BLaER1 (cell line): ENCODE measurements around the gene RASL10B.

ENCODE experiments used
- H3K27ac ChIP-seq: shearing (Covaris generic); formaldehyde crosslinking; 2 replicates; pipeline ENCODE4 v1.8.1; 2022
- H3K27me3 ChIP-seq: shearing (Covaris generic); formaldehyde crosslinking; 2 replicates; pipeline ENCODE4 v1.8.1; 2022
- H3K36me3 ChIP-seq: shearing (Covaris generic); formaldehyde crosslinking; 2 replicates; pipeline ENCODE4 v1.8.1; 2022
- H3K4me1 ChIP-seq: shearing (Covaris generic); formaldehyde crosslinking; 2 replicates; pipeline ENCODE4 v1.8.1; 2022
- H3K4me2 ChIP-seq: shearing (Covaris generic); formaldehyde crosslinking; 2 replicates; pipeline ENCODE4 v1.8.1; 2022
- H3K4me3 ChIP-seq: shearing (Covaris generic); formaldehyde crosslinking; 2 replicates; pipeline ENCODE4 v1.8.1; 2022
- H3K9ac ChIP-seq: shearing (Covaris generic); formaldehyde crosslinking; 2 replicates; pipeline ENCODE4 v1.8.1; 2022
- H3K9me3 ChIP-seq: shearing (Covaris generic); formaldehyde crosslinking; 2 replicates; pipeline ENCODE4 v1.8.1; 2022
- H4K20me1 ChIP-seq: shearing (Covaris generic); formaldehyde crosslinking; 2 replicates; pipeline ENCODE4 v1.8.1; 2022
- Cebpa-rat ChIP-seq: shearing (Covaris generic); IDR thresholded peaks from 2 replicates; pipeline ENCODE4 v1.8.1; 2022

Gene RASL10B, protein sequence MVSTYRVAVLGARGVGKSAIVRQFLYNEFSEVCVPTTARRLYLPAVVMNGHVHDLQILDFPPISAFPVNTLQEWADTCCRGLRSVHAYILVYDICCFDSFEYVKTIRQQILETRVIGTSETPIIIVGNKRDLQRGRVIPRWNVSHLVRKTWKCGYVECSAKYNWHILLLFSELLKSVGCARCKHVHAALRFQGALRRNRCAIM

DNA sequence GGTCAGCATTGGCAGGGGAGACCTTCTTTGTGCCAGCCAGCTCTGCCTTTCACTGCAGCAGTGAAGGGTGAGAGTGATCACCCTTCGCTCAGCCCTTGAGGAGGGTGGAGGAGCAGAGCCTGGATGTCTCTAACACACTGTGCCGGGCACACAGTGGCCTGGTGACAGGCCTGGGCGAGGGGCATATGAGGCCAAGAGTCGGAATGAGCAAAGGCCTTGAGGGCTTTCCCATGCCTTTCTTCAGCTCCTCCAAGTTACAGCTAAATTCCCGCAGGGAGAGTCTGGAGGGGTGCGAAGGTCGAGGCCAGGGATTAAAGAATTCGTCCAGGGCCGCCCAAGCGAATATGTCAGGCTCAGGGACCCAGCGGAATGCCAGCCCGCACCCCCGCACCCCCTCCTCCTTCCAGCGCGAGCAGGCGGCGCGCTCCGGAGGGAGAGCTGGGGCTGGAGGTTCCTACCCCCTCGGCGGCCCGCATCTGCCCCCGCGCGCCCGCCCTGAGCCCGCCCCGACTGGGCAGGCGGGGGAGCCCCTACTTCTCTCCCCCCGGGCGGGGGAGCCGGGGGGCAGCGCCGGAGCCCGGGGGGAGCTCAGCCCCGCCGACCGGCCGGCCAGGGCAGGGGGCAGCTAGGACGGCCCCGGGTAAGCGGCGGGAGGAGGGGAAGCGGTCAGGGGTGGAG, at the start of gene RASL10B:
TSS of gene RASL10B (plus strand) at position 401 of the 678 bp plus-strand sequence. CDS start 3,546 bp downstream, outside the sequence.
- Histone ChIP-seq H3K27ac (peak within 1 kb of the TSS; percentile 69), H3K36me3 (peaks cover 31% of the 10 kb centered on the region; the same call in 1 of the 2 replicates), H3K9ac (peak within 1 kb of the TSS; percentile 82)

DNA sequence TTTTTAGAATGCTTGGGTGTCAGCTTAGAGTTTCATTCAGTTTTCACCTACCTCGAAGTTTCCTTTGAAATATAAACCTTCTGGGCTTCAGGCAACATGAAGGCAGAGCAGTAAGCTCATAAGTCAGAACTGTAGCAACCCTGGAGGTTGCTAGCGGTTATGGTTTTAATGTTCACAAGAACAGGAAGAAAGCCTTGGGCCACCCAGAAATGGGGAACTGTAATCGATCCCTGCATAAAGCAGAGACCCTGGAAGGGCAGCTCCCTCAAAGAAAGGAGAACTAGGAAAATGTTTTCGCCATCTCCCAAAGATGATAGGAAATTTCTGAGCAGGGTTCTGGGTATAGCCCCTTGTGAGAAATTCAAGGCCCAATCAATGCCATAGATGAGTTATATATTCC, 47.8 kb upstream of the RASL10B start:
- peaks cover 97% of the 10 kb centered on the region for H3K36me3 ChIP-seq
- no peak overlapping the region for H3K27ac ChIP-seq
- no peak overlapping the region for H3K9ac ChIP-seq
- H3K9me3 ChIP-seq: no peaks in the 10 kb centered on the region
- no peak for TF ChIP-seq Cebpa-rat
- H3K4me2 ChIP-seq: no peak overlapping the region
- no peaks in the 10 kb centered on the region for H3K4me1 ChIP-seq
- H3K27me3 ChIP-seq: no peaks in the 10 kb centered on the region
- no peaks in the 10 kb centered on the region for H4K20me1 ChIP-seq
- no peak overlapping the region for H3K4me3 ChIP-seq

More for the DNA sequence above, at the start of gene RASL10B:
- Histone ChIP-seq H3K4me1 (peaks cover 44% of the 10 kb centered on the region), H3K9me3 (no peaks in the 10 kb centered on the region), H4K20me1 (peaks cover 47% of the 10 kb centered on the region), H3K27me3 (no peaks in the 10 kb centered on the region), H3K4me2 (peak within 1 kb of the TSS; percentile 99), H3K4me3 (peak within 1 kb of the TSS; percentile 79)
- TF ChIP-seq Cebpa-rat: no peak

DNA sequence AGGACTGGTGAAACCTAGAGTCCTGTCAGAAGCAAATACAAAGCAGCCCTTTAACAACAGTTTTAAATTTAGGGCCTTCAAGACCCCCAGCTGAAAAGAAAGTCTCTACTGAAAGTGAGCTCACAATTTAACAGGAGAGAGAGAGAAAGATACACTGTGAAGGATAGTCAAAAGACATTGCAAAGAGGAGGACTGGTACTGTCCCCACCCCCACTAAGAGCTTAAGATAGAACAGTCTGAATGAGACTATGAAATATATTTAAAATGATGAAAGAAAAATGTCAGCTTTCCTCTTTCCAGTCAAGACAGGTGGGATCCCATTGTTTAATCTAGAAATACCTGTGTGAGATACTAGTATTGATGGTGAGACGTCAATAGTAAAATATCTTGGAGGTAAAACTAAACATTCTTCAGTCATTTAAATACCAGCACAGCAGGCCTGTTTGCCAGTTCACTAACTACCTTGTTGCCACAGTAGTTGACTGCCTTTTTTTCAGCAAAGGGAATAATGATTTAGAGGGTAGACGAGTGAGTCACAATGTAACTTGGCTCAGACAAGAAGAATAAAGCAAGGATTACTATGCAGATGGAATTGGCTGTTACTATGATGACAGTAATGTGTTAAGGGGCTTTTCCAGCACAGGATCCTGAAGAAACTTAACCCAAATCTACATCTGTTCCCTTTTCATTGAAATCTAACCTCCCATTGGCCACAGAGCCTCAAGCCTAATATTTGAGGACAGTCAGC, 47.2 kb upstream of the RASL10B start:
- no peak overlapping the region for H3K4me3 ChIP-seq
- no peaks in the 10 kb centered on the region for H3K27me3 ChIP-seq
- no peak for TF ChIP-seq Cebpa-rat
- H3K9me3 ChIP-seq: no peaks in the 10 kb centered on the region
- no peaks in the 10 kb centered on the region for H3K4me1 ChIP-seq
- H4K20me1 ChIP-seq: no peaks in the 10 kb centered on the region
- H3K9ac ChIP-seq: no peak overlapping the region
- no peak overlapping the region for H3K4me2 ChIP-seq
- H3K27ac ChIP-seq: no peak overlapping the region
- H3K36me3 ChIP-seq: peaks cover 97% of the 10 kb centered on the region

DNA sequence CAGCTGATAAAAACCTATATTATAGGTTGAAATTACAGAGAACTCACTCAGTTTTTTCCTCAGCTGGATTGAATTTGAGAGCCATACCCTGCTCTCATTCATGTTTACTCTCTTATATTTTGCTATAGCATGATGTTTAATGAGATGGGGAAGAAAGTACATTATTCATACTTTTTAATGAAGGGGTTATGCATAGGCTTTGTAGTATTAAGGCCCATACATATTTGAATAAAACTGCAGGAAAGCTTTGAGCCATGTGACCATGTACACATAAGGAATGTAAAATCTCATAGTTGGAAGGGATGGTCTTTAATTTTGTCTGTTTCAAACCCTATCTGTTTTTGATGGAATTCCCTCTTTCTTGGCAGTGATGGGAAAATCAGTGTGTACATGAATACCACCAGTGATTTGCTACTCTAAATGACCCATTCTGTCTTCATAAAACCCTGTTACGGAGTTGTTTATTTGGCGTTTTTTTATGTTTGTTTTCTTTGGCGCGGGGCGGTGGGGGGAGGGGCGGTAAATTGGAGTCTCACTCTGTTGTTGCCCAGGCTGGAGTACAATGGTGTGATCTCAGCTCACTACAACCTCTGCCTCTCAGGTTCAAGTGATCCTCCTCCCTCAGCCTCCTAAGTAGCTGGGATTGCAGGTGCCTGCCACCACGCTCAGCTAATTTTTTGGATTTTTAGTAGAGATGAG, 38.8 kb upstream of the RASL10B start:
- Histone ChIP-seq H4K20me1 (peaks cover 5% of the 10 kb centered on the region; the same call in 1 of the 2 replicates), H3K36me3 (peaks cover 92% of the 10 kb centered on the region), H3K4me1 (no peaks in the 10 kb centered on the region), H3K4me2 (no peak overlapping the region), H3K27me3 (no peaks in the 10 kb centered on the region), H3K9me3 (peaks cover 4% of the 10 kb centered on the region; the same call in 1 of the 2 replicates), H3K4me3 (no peak overlapping the region), H3K27ac (no peak overlapping the region), H3K9ac (no peak overlapping the region)
- TF ChIP-seq Cebpa-rat: no peak

DNA sequence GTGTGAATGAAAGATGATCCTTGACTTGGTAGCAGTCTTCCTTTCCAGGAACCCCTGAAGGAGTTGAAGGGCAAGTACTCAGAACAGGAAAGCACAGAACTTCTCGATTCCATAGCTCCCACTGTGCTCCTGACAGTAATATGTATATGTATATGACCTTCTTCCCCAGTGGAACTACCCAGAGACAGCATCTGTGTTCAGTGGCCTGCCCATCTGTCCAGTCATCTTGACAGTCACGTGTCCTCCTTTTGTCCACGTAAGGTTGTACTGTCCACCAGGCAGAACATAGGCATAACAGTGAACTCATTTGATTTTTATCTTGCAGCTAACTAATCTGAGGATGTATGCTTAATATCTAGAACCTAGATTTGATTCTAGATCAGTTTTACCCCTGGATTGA, 37.8 kb upstream of the RASL10B start:
- TF ChIP-seq Cebpa-rat: no peak
- no peak overlapping the region for H3K27ac ChIP-seq
- H3K9ac ChIP-seq: no peak overlapping the region
- H3K4me2 ChIP-seq: no peak overlapping the region
- no peaks in the 10 kb centered on the region for H3K27me3 ChIP-seq
- peaks cover 12% of the 10 kb centered on the region; the same call in 1 of the 2 replicates for H4K20me1 ChIP-seq
- no peak overlapping the region for H3K4me3 ChIP-seq
- no peaks in the 10 kb centered on the region for H3K4me1 ChIP-seq
- peaks cover 4% of the 10 kb centered on the region; the same call in 1 of the 2 replicates for H3K9me3 ChIP-seq
- peaks cover 89% of the 10 kb centered on the region for H3K36me3 ChIP-seq

DNA sequence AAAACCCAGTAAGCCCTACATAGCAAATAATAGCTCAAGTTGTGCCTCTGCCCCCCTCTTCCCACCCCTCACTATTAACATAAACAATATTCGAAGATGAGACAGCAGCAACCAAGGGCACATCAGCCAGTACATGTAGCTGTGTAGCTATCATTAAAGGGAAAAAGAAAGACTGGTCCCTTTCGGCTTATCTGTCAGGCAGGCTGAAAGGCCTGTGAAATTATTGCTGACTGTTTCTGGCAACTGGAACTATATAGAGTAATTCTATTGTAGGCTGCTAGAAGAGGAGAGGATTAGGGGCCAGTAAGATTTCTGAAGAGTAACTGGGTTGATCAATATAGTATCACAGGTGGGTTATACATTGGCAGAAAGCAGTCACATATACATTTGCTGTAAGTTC, 36.5 kb upstream of the RASL10B start:
- H3K4me3 ChIP-seq: no peak overlapping the region
- peaks cover 17% of the 10 kb centered on the region; the same call in 1 of the 2 replicates for H4K20me1 ChIP-seq
- H3K27me3 ChIP-seq: no peaks in the 10 kb centered on the region
- peaks cover 86% of the 10 kb centered on the region for H3K36me3 ChIP-seq
- no peak overlapping the region for H3K27ac ChIP-seq
- H3K9me3 ChIP-seq: 0 out of 2 replicates have a peak, but pooled peaks cover under 1% of the 10 kb centered on the region
- H3K9ac ChIP-seq: no peak overlapping the region
- no peak for TF ChIP-seq Cebpa-rat
- H3K4me2 ChIP-seq: no peak overlapping the region
- H3K4me1 ChIP-seq: no peaks in the 10 kb centered on the region

DNA sequence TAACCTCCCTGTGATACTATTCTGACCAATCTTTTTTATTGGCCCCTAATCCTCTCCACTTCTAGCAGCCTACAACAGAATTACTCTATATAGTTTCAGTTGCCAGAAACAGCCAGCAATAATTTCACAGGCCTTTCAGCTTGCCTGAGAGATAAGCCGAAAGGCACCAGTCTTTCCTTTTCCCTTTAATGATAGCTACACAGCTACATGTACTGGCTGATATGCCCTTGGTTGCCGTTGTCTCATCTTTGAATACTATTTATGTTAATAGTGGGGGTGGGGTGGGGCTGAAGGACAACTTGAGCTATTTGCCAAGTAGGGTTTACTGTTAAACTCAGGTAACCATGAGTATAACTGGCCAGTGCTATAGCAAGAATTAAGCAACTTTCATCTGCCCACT, 35.8 kb upstream of the RASL10B start:
- peaks cover 86% of the 10 kb centered on the region for H3K36me3 ChIP-seq

DNA sequence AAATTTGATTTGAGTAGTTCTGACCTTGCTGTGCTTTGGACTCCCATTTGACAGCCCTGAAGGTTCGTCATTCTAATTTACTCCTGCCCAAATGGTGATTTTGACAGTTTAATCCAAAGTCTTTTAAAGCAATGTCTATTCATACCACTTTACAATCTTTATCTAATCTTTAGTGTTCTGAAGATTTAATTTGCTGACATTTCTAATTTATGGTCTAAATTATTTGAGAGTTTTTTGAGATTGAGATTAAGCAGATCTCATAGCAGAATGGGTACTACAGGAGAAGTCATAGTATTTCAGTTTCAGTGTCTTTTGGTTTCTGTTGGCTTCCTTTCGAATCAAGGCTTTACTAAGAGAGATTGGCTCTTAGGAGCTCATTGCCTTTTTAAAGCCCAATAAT, 32.6 kb upstream of the RASL10B start:
- H3K27ac ChIP-seq: no peak overlapping the region
- H3K36me3 ChIP-seq: peaks cover 86% of the 10 kb centered on the region
- no peak overlapping the region for H3K4me3 ChIP-seq
- no peak overlapping the region for H3K9ac ChIP-seq
- no peaks in the 10 kb centered on the region for H3K9me3 ChIP-seq
- no peaks in the 10 kb centered on the region for H3K27me3 ChIP-seq
- peaks cover 12% of the 10 kb centered on the region; the same call in 1 of the 2 replicates for H4K20me1 ChIP-seq
- H3K4me1 ChIP-seq: no peaks in the 10 kb centered on the region
- no peak for TF ChIP-seq Cebpa-rat
- no peak overlapping the region for H3K4me2 ChIP-seq

More for the DNA sequence above, 35.8 kb upstream of the RASL10B start:
- TF ChIP-seq Cebpa-rat: no peak
- Histone ChIP-seq H3K27me3 (no peaks in the 10 kb centered on the region), H3K4me2 (no peak overlapping the region), H3K9ac (no peak overlapping the region), H4K20me1 (peaks cover 18% of the 10 kb centered on the region; the same call in 1 of the 2 replicates), H3K4me1 (no peaks in the 10 kb centered on the region), H3K9me3 (no peaks in the 10 kb centered on the region), H3K27ac (no peak overlapping the region), H3K4me3 (no peak overlapping the region)

DNA sequence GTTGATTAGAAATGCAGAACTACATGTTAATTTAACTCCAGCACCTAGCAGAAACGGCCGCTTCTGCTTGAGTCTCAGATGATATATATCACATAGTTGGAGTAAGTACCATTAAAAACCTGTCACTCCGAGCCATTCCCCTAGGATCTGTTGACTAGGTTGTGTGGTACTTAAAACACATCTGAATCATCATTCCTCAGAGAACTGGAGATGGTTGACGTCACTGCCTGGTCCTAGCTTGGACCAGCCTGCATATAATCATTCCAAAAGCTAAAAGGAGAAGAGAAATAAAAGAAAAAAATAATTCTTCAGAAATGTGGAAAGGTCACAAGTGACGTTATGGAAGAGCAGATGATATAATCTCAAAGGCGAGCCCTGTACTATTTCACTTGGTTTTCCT, 31.3 kb upstream of the RASL10B start:
- Histone ChIP-seq H3K27me3 (no peaks in the 10 kb centered on the region), H3K4me2 (no peak overlapping the region), H3K9me3 (no peaks in the 10 kb centered on the region), H3K36me3 (peaks cover 80% of the 10 kb centered on the region), H3K4me1 (no peaks in the 10 kb centered on the region), H4K20me1 (peaks cover 12% of the 10 kb centered on the region), H3K27ac (no peak overlapping the region), H3K9ac (no peak overlapping the region), H3K4me3 (no peak overlapping the region)
- TF ChIP-seq Cebpa-rat: no peak
